ENCODE data around the gene PFN3. TPM values are rescaled to one million over a fixed set of nuclear protein-coding genes. Genes with fewer than 3 reads are reported as not detected.
A peak's percentile ranks its signal among the peaks of the same experiment; 100 is the strongest.

The PFN3 gene
- polyA plus RNA-seq, 1 donor (not counting 4 experiments of a cell fraction or from before 2014, with no cell fraction given): not detected

DNA sequence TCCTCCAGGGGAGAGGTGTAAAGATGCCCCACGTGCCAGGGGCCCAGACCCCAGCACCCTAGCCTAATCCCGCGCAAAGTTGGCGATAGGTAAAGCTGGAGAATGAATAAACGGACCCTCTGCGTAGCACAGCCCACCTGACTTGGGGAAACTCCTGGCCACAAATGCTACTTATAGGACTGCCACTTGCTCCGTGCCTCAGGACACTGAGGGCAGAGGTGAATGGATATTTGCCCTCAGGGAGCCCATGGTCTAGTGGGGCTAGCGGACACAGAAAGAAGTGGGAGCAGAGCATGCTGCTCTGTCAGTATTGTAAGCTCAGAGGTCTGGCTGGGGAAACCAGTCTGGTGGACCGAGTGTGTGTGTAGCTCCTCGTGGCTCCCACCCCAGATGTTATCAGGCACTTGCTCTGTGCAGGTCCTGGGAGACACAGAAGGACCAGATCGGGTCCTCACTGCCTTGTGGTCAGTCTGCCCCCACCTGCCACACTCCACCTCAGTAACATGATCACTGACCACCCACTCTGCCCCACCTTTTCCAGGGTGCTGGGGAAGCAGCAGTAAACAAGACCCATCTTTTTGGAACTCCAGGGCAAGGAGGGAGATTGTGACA lies 26.9 kb upstream of the PFN3 start:
- Histone ChIP-seq H3K9me3 (ENCODE audit: control insufficient read depth, low read depth, low read length) (no peaks in the 10 kb centered on the region), H3K4me2 (ENCODE audit: control insufficient read depth, extremely low read depth, insufficient read depth, low read depth, low read length) (peak overlapping the region; percentile 100), H4K20me1 (ENCODE audit: control insufficient read depth, extremely low read depth, insufficient read depth, low read length) (no peaks in the 10 kb centered on the region), H3K4me3 (ENCODE audit: control insufficient read depth in 2 of 3, extremely low read depth in 1 of 3, insufficient read depth in 2 of 3, low read depth in 1 of 3, low read length in 3 of 3) (peak overlapping the region; percentile 77 to 93 (median 86)), H2AFZ (ENCODE audit: control insufficient read depth, low read length) (no peak overlapping the region), H3K36me3 (ENCODE audit: control insufficient read depth in 2 of 2, extremely low read depth in 1 of 2, insufficient read depth in 2 of 2, low read length in 2 of 2) (peaks cover 7 to 20% of the 10 kb centered on the region in 2 experiments), H3K79me2 (ENCODE audit: control insufficient read depth, insufficient read depth, low read length) (peaks cover 33% of the 10 kb centered on the region), H3K4me1 (ENCODE audit: control insufficient read depth, extremely low read depth, insufficient read depth, low read length) (peaks cover 56% of the 10 kb centered on the region), H3K9ac (ENCODE audit: control insufficient read depth, extremely low read depth, insufficient read depth, low read length) (peak overlapping the region; percentile 89), H3K27ac (ENCODE audit: control insufficient read depth, insufficient read depth, low read length) (peak overlapping the region; percentile 86), H3K9me1 (ENCODE audit: control insufficient read depth, extremely low read depth, insufficient read depth, low read length) (no peaks in the 10 kb centered on the region), H3K27me3 (ENCODE audit: control insufficient read depth, extremely low read depth, insufficient read depth, low read length) (no peaks in the 10 kb centered on the region)
- DNase-seq (ENCODE audit: low read depth, low spot score) (no peak), FAIRE-seq (no peak)
- dilution Hi-C loops (cut with MboI; ENCODE audit: extremely low pct_ligation_motif_present, low sequenced_read_pairs): no loop called here
- TF ChIP-seq, protein P1, sequence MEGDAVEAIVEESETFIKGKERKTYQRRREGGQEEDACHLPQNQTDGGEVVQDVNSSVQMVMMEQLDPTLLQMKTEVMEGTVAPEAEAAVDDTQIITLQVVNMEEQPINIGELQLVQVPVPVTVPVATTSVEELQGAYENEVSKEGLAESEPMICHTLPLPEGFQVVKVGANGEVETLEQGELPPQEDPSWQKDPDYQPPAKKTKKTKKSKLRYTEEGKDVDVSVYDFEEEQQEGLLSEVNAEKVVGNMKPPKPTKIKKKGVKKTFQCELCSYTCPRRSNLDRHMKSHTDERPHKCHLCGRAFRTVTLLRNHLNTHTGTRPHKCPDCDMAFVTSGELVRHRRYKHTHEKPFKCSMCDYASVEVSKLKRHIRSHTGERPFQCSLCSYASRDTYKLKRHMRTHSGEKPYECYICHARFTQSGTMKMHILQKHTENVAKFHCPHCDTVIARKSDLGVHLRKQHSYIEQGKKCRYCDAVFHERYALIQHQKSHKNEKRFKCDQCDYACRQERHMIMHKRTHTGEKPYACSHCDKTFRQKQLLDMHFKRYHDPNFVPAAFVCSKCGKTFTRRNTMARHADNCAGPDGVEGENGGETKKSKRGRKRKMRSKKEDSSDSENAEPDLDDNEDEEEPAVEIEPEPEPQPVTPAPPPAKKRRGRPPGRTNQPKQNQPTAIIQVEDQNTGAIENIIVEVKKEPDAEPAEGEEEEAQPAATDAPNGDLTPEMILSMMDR (optimal IDR thresholded peaks at IDR 0.05 in 1 of 3, IDR thresholded peaks at IDR 0.05 in 1 of 3, conservative IDR thresholded peaks at IDR 0.05 in 1 of 3; ENCODE audit: extremely low read depth in 1 of 3, insufficient read depth in 2 of 3, low read length in 3 of 3): no peak
- TF ChIP-seq EZH2 (IDR thresholded peaks at IDR 0.05; ENCODE audit: low read length): no peak

DNA sequence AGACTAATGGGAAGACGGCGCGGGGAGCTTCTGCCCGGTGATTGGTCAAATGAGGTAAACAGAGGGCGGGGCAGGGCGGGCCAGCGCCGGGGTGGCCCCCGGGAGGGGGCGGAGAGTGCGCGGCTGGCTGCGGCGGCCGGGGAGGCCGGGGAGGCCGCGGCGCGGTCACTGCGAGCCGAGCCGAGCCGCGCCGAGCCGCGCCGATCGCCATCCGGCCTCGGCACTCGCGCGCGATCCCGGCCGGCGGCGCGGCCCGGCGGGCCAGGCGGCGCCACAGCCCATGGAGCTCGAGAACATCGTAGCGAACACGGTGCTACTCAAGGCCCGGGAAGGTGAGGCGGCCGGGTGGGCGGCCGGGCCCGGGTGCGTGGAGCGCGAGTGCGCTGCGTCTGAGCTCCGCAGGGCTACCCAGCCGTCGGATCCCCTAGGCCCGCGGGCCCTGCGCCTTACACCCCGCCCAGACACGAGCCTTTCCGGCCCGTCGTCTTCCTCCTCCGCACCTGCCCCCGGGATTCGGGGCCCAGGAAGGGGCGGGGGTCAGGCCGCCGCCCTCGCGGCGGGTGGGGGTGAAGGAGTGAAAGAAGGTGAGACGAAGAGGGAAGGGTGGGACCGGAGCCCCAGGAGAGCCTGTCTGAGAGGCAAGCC lies 26.2 kb upstream of the PFN3 start, which contains the start of gene GRK6:
Gene GRK6 (plus strand): TSS at position 111 of the 645 bp plus-strand sequence. CDS start 170 bp downstream, at position 281.
- DNase-seq (ENCODE audit: low read depth, low spot score) (no peak), FAIRE-seq (no peak)
- no peaks in the 10 kb centered on the region for H3K9me3 ChIP-seq (ENCODE audit: control insufficient read depth, low read depth, low read length)
- no peaks in the 10 kb centered on the region for H3K9me1 ChIP-seq (ENCODE audit: control insufficient read depth, extremely low read depth, insufficient read depth, low read length)
- peak within 1 kb of the TSS; percentile 88 for H3K27ac ChIP-seq (ENCODE audit: control insufficient read depth, insufficient read depth, low read length)
- H3K9ac ChIP-seq (ENCODE audit: control insufficient read depth, extremely low read depth, insufficient read depth, low read length): peak within 1 kb of the TSS; percentile 89
- peak within 1 kb of the TSS; percentile 94 for H2AFZ ChIP-seq (ENCODE audit: control insufficient read depth, low read length)
- TF ChIP-seq, protein P1 (optimal IDR thresholded peaks at IDR 0.05 in 1 of 3, IDR thresholded peaks at IDR 0.05 in 1 of 3, conservative IDR thresholded peaks at IDR 0.05 in 1 of 3; ENCODE audit: extremely low read depth in 1 of 3, insufficient read depth in 2 of 3, low read length in 3 of 3): no peak
- no peak for TF ChIP-seq EZH2 (IDR thresholded peaks at IDR 0.05; ENCODE audit: low read length)
- H3K4me1 ChIP-seq (ENCODE audit: control insufficient read depth, extremely low read depth, insufficient read depth, low read length): peaks cover 49% of the 10 kb centered on the region
- no peaks in the 10 kb centered on the region for H3K27me3 ChIP-seq (ENCODE audit: control insufficient read depth, extremely low read depth, insufficient read depth, low read length)
- dilution Hi-C loops (cut with MboI; ENCODE audit: extremely low pct_ligation_motif_present, low sequenced_read_pairs): no loop called here
- peak within 1 kb of the TSS; percentile 77 to 93 (median 86) for H3K4me3 ChIP-seq (ENCODE audit: control insufficient read depth in 2 of 3, extremely low read depth in 1 of 3, insufficient read depth in 2 of 3, low read depth in 1 of 3, low read length in 3 of 3)
- H3K4me2 ChIP-seq (ENCODE audit: control insufficient read depth, extremely low read depth, insufficient read depth, low read depth, low read length): peak within 1 kb of the TSS; percentile 100
- peaks cover 31% of the 10 kb centered on the region for H3K79me2 ChIP-seq (ENCODE audit: control insufficient read depth, insufficient read depth, low read length)
- peaks cover 3 to 14% of the 10 kb centered on the region in 2 experiments for H3K36me3 ChIP-seq (ENCODE audit: control insufficient read depth in 2 of 2, extremely low read depth in 1 of 2, insufficient read depth in 2 of 2, low read length in 2 of 2)
- H4K20me1 ChIP-seq (ENCODE audit: control insufficient read depth, extremely low read depth, insufficient read depth, low read length): no peaks in the 10 kb centered on the region

Data from keratinocyte (primary cell).